SU-DHL-6 (cell line): ENCODE measurements around the gene CHMP1B.

Experiments
- EZH2phosphoT487 ChIP-seq: fragments of 200-600 bp; sonication (generic), shearing (Covaris generic); conservative IDR thresholded peaks from 2 replicates; pipeline ENCODE4 v1.6.1; 2018; ENCODE audit warnings: mild to moderate bottlenecking, antibody characterized with exemption, low read length, moderate library complexity, mixed read lengths
- TF ChIP-seq, protein P1 (sequence below): fragments of 200-600 bp; sonication (generic); IDR thresholded peaks from one replicate; pipeline ENCODE4 v1.5.1; 2017; ENCODE audit warnings: antibody characterized with exemption, mild to moderate bottlenecking, low read length, moderate library complexity; ENCODE audit not compliant: insufficient read depth, poor library complexity, severe bottlenecking

DNA sequence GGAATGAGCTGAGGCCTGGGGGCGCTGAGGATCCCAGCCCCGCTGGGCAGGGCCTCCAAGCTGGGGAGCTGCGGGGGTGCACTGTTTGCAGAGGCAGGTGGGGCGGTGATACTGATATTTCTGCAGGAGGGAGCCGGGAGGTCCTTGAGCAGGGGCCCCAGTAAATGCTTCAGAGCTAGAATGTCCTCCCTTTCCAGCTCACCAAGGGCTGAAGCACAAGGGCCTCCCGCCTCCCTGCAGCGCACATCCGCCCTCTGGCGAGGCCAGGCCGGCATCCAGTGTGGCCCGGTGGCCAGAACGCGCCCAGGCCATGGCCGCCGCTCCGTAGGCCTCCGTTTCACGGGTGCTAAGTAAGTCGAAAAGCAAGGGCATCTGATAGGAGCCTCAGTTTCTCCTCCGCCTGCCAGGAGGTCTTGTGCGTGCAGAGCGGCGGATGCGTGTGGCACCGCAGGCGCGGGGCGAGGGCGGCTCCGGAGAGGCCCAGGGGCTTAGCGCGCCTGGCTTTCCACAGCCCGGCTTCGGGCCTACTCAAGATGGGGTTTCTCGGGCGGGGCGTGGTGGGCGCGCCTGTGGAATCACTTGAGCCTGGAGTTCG, 29.5 kb upstream of the CHMP1B start:
- TF ChIP-seq, protein P1, sequence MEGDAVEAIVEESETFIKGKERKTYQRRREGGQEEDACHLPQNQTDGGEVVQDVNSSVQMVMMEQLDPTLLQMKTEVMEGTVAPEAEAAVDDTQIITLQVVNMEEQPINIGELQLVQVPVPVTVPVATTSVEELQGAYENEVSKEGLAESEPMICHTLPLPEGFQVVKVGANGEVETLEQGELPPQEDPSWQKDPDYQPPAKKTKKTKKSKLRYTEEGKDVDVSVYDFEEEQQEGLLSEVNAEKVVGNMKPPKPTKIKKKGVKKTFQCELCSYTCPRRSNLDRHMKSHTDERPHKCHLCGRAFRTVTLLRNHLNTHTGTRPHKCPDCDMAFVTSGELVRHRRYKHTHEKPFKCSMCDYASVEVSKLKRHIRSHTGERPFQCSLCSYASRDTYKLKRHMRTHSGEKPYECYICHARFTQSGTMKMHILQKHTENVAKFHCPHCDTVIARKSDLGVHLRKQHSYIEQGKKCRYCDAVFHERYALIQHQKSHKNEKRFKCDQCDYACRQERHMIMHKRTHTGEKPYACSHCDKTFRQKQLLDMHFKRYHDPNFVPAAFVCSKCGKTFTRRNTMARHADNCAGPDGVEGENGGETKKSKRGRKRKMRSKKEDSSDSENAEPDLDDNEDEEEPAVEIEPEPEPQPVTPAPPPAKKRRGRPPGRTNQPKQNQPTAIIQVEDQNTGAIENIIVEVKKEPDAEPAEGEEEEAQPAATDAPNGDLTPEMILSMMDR, result no peak
- TF ChIP-seq EZH2phosphoT487, result no peak
